ENCODE data around the gene AFM.

DNA sequence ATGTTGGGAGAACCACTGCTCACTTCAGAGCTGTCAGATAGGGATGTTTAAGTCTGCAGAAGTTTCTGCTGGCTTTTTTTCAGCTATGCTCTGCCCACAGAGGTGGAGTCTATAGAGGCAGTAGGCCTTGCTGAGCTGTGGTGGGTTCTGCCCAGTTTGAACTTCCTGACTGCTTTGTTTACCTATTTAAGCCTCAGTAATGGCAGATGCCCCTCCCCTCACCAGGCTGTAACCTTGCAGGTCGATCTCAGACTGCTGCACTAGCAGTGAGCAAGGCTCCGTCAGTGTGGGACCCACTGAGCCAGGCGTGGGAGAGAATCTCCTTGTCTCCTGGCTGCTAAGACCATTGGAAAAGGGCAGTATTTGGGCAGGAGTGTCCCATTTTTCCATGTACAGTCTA lies 36.8 kb downstream of the AFM start:
- no peak for TF ChIP-seq EZH2phosphoT487 (IDR thresholded peaks at IDR 0.05; ENCODE audit: low read depth, severe bottlenecking, unreplicated experiment)
- TF ChIP-seq, protein P1, sequence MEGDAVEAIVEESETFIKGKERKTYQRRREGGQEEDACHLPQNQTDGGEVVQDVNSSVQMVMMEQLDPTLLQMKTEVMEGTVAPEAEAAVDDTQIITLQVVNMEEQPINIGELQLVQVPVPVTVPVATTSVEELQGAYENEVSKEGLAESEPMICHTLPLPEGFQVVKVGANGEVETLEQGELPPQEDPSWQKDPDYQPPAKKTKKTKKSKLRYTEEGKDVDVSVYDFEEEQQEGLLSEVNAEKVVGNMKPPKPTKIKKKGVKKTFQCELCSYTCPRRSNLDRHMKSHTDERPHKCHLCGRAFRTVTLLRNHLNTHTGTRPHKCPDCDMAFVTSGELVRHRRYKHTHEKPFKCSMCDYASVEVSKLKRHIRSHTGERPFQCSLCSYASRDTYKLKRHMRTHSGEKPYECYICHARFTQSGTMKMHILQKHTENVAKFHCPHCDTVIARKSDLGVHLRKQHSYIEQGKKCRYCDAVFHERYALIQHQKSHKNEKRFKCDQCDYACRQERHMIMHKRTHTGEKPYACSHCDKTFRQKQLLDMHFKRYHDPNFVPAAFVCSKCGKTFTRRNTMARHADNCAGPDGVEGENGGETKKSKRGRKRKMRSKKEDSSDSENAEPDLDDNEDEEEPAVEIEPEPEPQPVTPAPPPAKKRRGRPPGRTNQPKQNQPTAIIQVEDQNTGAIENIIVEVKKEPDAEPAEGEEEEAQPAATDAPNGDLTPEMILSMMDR (IDR thresholded peaks at IDR 0.05; ENCODE audit: poor library complexity), result no peak
- TF ChIP-seq EZH2 (IDR thresholded peaks at IDR 0.05; ENCODE audit: borderline replicate concordance), result no peak
